ENCODE measurements around the gene ZNF384. TPM values are rescaled to one million over a fixed set of nuclear protein-coding genes. Genes with fewer than 3 reads are reported as not detected.
A peak's percentile ranks its signal among the peaks of the same experiment; 100 is the strongest.

ZNF384 gene
- total and polyA plus RNA-seq, 2 donors, result 17.2 to 39.3 TPM

DNA sequence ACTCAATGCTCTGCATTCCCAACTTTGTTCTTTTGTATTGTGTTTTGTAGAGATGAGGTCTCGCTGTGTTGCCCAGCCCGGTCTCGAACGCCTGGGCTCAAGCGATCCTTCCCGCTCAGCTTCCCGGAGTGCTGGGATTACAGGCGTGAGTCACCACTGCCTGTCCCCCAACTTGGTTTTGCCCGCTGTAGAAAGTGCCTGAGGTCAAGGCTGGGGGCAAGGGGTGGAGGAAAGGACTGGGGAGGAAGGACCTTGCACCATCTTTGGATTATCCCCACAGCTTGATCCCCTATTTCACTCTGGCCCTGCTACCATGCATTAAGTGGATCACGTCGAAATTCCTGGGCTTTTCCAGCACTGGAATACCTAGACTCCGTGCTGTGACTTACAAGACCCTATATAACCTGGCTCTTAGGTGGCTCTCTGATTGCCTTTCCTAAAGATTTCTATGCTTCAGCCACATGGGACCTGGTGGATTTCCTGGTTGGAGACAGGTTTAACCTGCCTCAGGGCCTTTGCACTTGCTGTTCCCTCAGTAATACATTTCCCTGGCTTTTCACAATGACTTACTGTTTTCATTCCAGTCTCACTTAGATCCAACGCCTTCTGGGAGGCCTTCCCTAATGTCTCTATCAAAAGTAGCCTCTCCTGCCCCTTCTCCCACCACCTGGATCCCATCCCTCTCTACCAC, 12.0 kb upstream of the ZNF384 start:
- H3K27ac ChIP-seq (ENCODE audit: low read depth in 1 of 2, low read length in 1 of 2), result no peak overlapping the region
- DNase-seq (ENCODE audit: low read depth in 6 of 9, low spot score in 9 of 9), result no peak
- peaks cover 54 to 89% of the 10 kb centered on the region in 2 donors for H3K27me3 ChIP-seq (ENCODE audit: control insufficient read depth in 2 of 2, insufficient read depth in 1 of 2, low read length in 1 of 2)
- H3K4me1 ChIP-seq (ENCODE audit: control insufficient read depth in 2 of 2, insufficient read depth in 2 of 2, low read length in 2 of 2), result peaks cover 6 to 20% of the 10 kb centered on the region in 2 donors
- peaks cover 0 to 6% of the 10 kb centered on the region in 2 donors for H3K9me3 ChIP-seq (ENCODE audit: control insufficient read depth in 2 of 2, insufficient read depth in 1 of 2, low read length in 1 of 2)
- no peaks in the 10 kb centered on the region for H3K36me3 ChIP-seq (ENCODE audit: control insufficient read depth in 2 of 2, insufficient read depth in 2 of 2, low read length in 1 of 2)
- 37% methylated on average over 13 of the region's 13 CpGs for WGBS
- no peak overlapping the region for H3K4me3 ChIP-seq (ENCODE audit: low read length in 2 of 2)

- H3K27ac ChIP-seq (ENCODE audit: low read depth in 1 of 2, low read length in 1 of 2), result no peak within 1 kb of the TSS
- peak in 3 of 9 donors; percentile 38 to 65 (median 47) for DNase-seq (ENCODE audit: low read depth in 6 of 9, low spot score in 9 of 9)
- WGBS, result under 1% methylated on average over 37 of the region's 43 CpGs
These were observed 11.5 kb upstream of the ZNF384 start, which contains the start of gene PIANP for GRCh38 chr12:6700646-6701051. TSS of gene PIANP (minus strand) at chr12:6700815. CDS start at chr12:6698061, 2,754 bp downstream.

GRCh38 chr12:6699989-6700645, 10.9 kb upstream of the ZNF384 start:
- peaks cover 0 to 6% of the 10 kb centered on the region in 2 donors for H3K9me3 ChIP-seq (ENCODE audit: control insufficient read depth in 2 of 2, insufficient read depth in 1 of 2, low read length in 1 of 2)
- H3K27me3 ChIP-seq (ENCODE audit: control insufficient read depth in 2 of 2, insufficient read depth in 1 of 2, low read length in 1 of 2), result peaks cover 54 to 93% of the 10 kb centered on the region in 2 donors
- DNase-seq (ENCODE audit: low read depth in 6 of 9, low spot score in 9 of 9), result no peak
- 2% methylated on average over 65 of the region's 65 CpGs for WGBS
- H3K36me3 ChIP-seq (ENCODE audit: control insufficient read depth in 2 of 2, insufficient read depth in 2 of 2, low read length in 1 of 2), result no peaks in the 10 kb centered on the region
- H3K4me1 ChIP-seq (ENCODE audit: control insufficient read depth in 2 of 2, insufficient read depth in 2 of 2, low read length in 2 of 2), result peaks cover 6 to 20% of the 10 kb centered on the region in 2 donors
- peak overlapping the region in 1 of 2 donors; percentile 51 for H3K4me3 ChIP-seq (ENCODE audit: low read length in 2 of 2)
- no peak overlapping the region for H3K27ac ChIP-seq (ENCODE audit: low read depth in 1 of 2, low read length in 1 of 2)

More at GRCh38 chr12:6700646-6701051, 11.5 kb upstream of the ZNF384 start, which contains the start of gene PIANP:
- Histone ChIP-seq H3K9me3 (ENCODE audit: control insufficient read depth in 2 of 2, insufficient read depth in 1 of 2, low read length in 1 of 2) (peaks cover 0 to 6% of the 10 kb centered on the region in 2 donors), H3K27me3 (ENCODE audit: control insufficient read depth in 2 of 2, insufficient read depth in 1 of 2, low read length in 1 of 2) (peaks cover 54 to 90% of the 10 kb centered on the region in 2 donors), H3K4me3 (ENCODE audit: low read length in 2 of 2) (peak within 1 kb of the TSS in 1 of 2 donors; percentile 51), H3K4me1 (ENCODE audit: control insufficient read depth in 2 of 2, insufficient read depth in 2 of 2, low read length in 2 of 2) (peaks cover 6 to 20% of the 10 kb centered on the region in 2 donors), H3K36me3 (ENCODE audit: control insufficient read depth in 2 of 2, insufficient read depth in 2 of 2, low read length in 1 of 2) (no peaks in the 10 kb centered on the region)

DNA sequence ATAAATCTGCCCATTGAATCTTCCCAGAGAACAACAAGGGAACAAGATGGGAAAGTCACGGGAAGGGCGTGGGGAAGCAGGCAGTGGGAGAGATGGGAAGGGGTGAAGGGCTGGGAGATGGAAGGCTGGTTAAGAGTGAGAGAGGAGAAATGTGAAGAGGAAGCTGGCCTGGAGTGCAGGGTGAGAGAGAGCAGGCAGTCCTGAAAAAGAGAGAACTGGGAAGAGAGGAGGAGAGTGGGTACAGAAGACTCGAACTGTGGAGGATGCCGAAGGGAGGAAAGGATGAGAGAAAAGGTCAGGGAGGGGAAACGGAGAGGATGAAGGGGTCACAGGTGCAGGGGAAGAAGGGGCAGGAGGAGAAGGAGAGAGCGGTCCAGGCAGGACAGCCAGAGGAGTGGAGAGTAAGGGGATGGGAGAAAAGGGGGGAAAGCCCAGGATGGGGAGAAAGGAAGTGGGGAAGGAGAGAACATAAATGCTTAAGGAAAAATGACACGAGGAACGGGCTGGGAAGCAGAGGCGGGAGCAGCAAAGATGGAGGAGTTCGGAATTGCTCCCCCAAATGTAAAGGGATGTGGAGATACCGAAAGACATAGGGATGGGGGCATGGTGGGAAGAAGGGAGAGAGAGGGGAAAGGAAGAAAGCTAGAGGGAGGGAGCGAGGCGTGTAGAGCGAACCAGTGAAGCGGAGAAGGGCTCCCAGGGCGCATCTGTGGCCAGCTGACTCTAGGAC, 10.2 kb upstream of the ZNF384 start:
- DNase-seq (ENCODE audit: low read depth in 6 of 9, low spot score in 9 of 9), result no peak
- H3K4me1 ChIP-seq (ENCODE audit: control insufficient read depth in 2 of 2, insufficient read depth in 2 of 2, low read length in 2 of 2), result peaks cover 6 to 20% of the 10 kb centered on the region in 2 donors
- H3K4me3 ChIP-seq (ENCODE audit: low read length in 2 of 2), result peak overlapping the region in 1 of 2 donors; percentile 51

GRCh38 chr12:6698352-6699046, 9.3 kb upstream of the ZNF384 start:
- Histone ChIP-seq H3K9me3 (ENCODE audit: control insufficient read depth in 2 of 2, insufficient read depth in 1 of 2, low read length in 1 of 2) (peaks cover 0 to 6% of the 10 kb centered on the region in 2 donors), H3K36me3 (ENCODE audit: control insufficient read depth in 2 of 2, insufficient read depth in 2 of 2, low read length in 1 of 2) (no peaks in the 10 kb centered on the region), H3K27me3 (ENCODE audit: control insufficient read depth in 2 of 2, insufficient read depth in 1 of 2, low read length in 1 of 2) (peaks cover 50 to 86% of the 10 kb centered on the region in 2 donors), H3K4me3 (ENCODE audit: low read length in 2 of 2) (no peak overlapping the region), H3K4me1 (ENCODE audit: control insufficient read depth in 2 of 2, insufficient read depth in 2 of 2, low read length in 2 of 2) (peaks cover 6 to 20% of the 10 kb centered on the region in 2 donors), H3K27ac (ENCODE audit: low read depth in 1 of 2, low read length in 1 of 2) (no peak overlapping the region)
- 66% methylated on average over 8 of the region's 8 CpGs for WGBS
- no peak for DNase-seq (ENCODE audit: low read depth in 6 of 9, low spot score in 9 of 9)

More for the DNA sequence above, 10.2 kb upstream of the ZNF384 start:
- Histone ChIP-seq H3K36me3 (ENCODE audit: control insufficient read depth in 2 of 2, insufficient read depth in 2 of 2, low read length in 1 of 2) (no peaks in the 10 kb centered on the region), H3K27ac (ENCODE audit: low read depth in 1 of 2, low read length in 1 of 2) (no peak overlapping the region), H3K9me3 (ENCODE audit: control insufficient read depth in 2 of 2, insufficient read depth in 1 of 2, low read length in 1 of 2) (peaks cover 0 to 6% of the 10 kb centered on the region in 2 donors), H3K27me3 (ENCODE audit: control insufficient read depth in 2 of 2, insufficient read depth in 1 of 2, low read length in 1 of 2) (peaks cover 52 to 92% of the 10 kb centered on the region in 2 donors)
- WGBS, result 31% methylated on average over 16 of the region's 16 CpGs

GRCh38 chr12:6697584-6698351, 8.6 kb upstream of the ZNF384 start:
- no peak overlapping the region for H3K4me3 ChIP-seq (ENCODE audit: low read length in 2 of 2)
- H3K9me3 ChIP-seq (ENCODE audit: control insufficient read depth in 2 of 2, insufficient read depth in 1 of 2, low read length in 1 of 2), result peaks cover 0 to 6% of the 10 kb centered on the region in 2 donors
- peaks cover 45 to 79% of the 10 kb centered on the region in 2 donors for H3K27me3 ChIP-seq (ENCODE audit: control insufficient read depth in 2 of 2, insufficient read depth in 1 of 2, low read length in 1 of 2)
- DNase-seq (ENCODE audit: low read depth in 6 of 9, low spot score in 9 of 9), result peak in 3 of 9 donors; percentile 17 to 56 (median 31)
- peaks cover 6 to 24% of the 10 kb centered on the region in 2 donors for H3K4me1 ChIP-seq (ENCODE audit: control insufficient read depth in 2 of 2, insufficient read depth in 2 of 2, low read length in 2 of 2)
- no peak overlapping the region for H3K27ac ChIP-seq (ENCODE audit: low read depth in 1 of 2, low read length in 1 of 2)
- WGBS, result 75% methylated on average over 17 of the region's 17 CpGs
- H3K36me3 ChIP-seq (ENCODE audit: control insufficient read depth in 2 of 2, insufficient read depth in 2 of 2, low read length in 1 of 2), result no peaks in the 10 kb centered on the region

- peaks cover 0 to 6% of the 10 kb centered on the region in 2 donors for H3K9me3 ChIP-seq (ENCODE audit: control insufficient read depth in 2 of 2, insufficient read depth in 1 of 2, low read length in 1 of 2)
- H3K27me3 ChIP-seq (ENCODE audit: control insufficient read depth in 2 of 2, insufficient read depth in 1 of 2, low read length in 1 of 2), result peaks cover 39 to 70% of the 10 kb centered on the region in 2 donors
- H3K27ac ChIP-seq (ENCODE audit: low read depth in 1 of 2, low read length in 1 of 2), result no peak overlapping the region
- DNase-seq (ENCODE audit: low read depth in 6 of 9, low spot score in 9 of 9), result no peak
- 92% methylated on average over 17 of the region's 17 CpGs for WGBS
- no peak overlapping the region for H3K4me3 ChIP-seq (ENCODE audit: low read length in 2 of 2)
- H3K4me1 ChIP-seq (ENCODE audit: control insufficient read depth in 2 of 2, insufficient read depth in 2 of 2, low read length in 2 of 2), result peaks cover 6 to 26% of the 10 kb centered on the region in 2 donors
- H3K36me3 ChIP-seq (ENCODE audit: control insufficient read depth in 2 of 2, insufficient read depth in 2 of 2, low read length in 1 of 2), result no peaks in the 10 kb centered on the region
These were observed 7.8 kb upstream of the ZNF384 start for GRCh38 chr12:6696690-6697583.

Measured in thymus (tissue), 11 donors.